DND-41 (cell line): Measurements from ENCODE around the gene STK11.

ENCODE experiments used
- ATAC-seq: fragments of 200-7000 bp; cut with Tn5 transposase; 3 replicates; pipeline ENCODE4 v1.9.1; 2021; ENCODE audit warnings: low read depth; ENCODE audit not compliant: insufficient read depth
- DNase-seq: peaks from one replicate; pipeline ENCODE4 v3.0.0-alpha.2; 2020
- H2AFZ ChIP-seq: 2 replicates; pipeline ENCODE4 v1.6.0; 2012; ENCODE audit warnings: low read depth, low read length
- H3K27ac ChIP-seq: 2 replicates; pipeline ENCODE4 v1.5.1; 2012; ENCODE audit warnings: low read length, inconsistent platforms
- H3K27me3 ChIP-seq: fragments of 200-600 bp; sonication (generic); 2 replicates; pipeline ENCODE4 v1.6.0; 2012; ENCODE audit warnings: low read length, mild to moderate bottlenecking, inconsistent platforms; ENCODE audit not compliant: insufficient read depth, poor library complexity
- H3K36me3 ChIP-seq: 2 replicates; pipeline ENCODE4 v1.5.1; 2012; ENCODE audit warnings: low read length, inconsistent platforms; ENCODE audit not compliant: insufficient read depth
- H3K4me1 ChIP-seq: 2 replicates; pipeline ENCODE4 v1.5.1; 2012; ENCODE audit warnings: mild to moderate bottlenecking, low read length; ENCODE audit not compliant: insufficient read depth
- H3K4me2 ChIP-seq: 2 replicates; pipeline ENCODE4 v1.6.0; 2012; ENCODE audit warnings: mild to moderate bottlenecking, moderate library complexity, low read length, inconsistent platforms; ENCODE audit not compliant: insufficient read depth
- H3K4me3 ChIP-seq, 2 experiments: fragments of 200-600 bp in 1 of 2; shearing (Covaris generic) in 1 of 2; 2 replicates each; pipeline ENCODE4 v1.5.1; 2012 to 2016; ENCODE audit warnings: inconsistent platforms in 2 of 2, low read length in 2 of 2, mild to moderate bottlenecking in 2 of 2, low read depth in 1 of 2, moderate library complexity in 1 of 2
- H3K79me2 ChIP-seq: 2 replicates; pipeline ENCODE4 v1.6.0; 2012; ENCODE audit warnings: low read length, inconsistent platforms; ENCODE audit not compliant: insufficient read depth
- H3K9ac ChIP-seq: 2 replicates; pipeline ENCODE4 v1.6.0; 2012; ENCODE audit warnings: low read depth, mild to moderate bottlenecking, inconsistent platforms, low read length, moderate library complexity
- H3K9me3 ChIP-seq: 2 replicates; pipeline ENCODE4 v1.5.1; 2012; ENCODE audit warnings: low read length, moderate library complexity, mild to moderate bottlenecking, inconsistent platforms; ENCODE audit not compliant: insufficient read depth, severe bottlenecking
- H4K20me1 ChIP-seq: 2 replicates; pipeline ENCODE4 v1.6.0; 2012; ENCODE audit warnings: low read length; ENCODE audit not compliant: insufficient read depth
- EZH2 ChIP-seq: IDR thresholded peaks from 3 replicates; pipeline ENCODE4 v1.6.1; 2012; ENCODE audit warnings: borderline replicate concordance, low read depth, mild to moderate bottlenecking, moderate library complexity, low read length, inconsistent platforms; ENCODE audit not compliant: severe bottlenecking
- TF ChIP-seq, protein P1 (sequence below): IDR thresholded peaks from 2 replicates; pipeline ENCODE4 v1.5.1; 2012; ENCODE audit warnings: borderline replicate concordance, low read length, moderate library complexity, mild to moderate bottlenecking; ENCODE audit not compliant: poor library complexity, severe bottlenecking; ENCODE audit errors: extremely low read depth

Gene STK11

DNA sequence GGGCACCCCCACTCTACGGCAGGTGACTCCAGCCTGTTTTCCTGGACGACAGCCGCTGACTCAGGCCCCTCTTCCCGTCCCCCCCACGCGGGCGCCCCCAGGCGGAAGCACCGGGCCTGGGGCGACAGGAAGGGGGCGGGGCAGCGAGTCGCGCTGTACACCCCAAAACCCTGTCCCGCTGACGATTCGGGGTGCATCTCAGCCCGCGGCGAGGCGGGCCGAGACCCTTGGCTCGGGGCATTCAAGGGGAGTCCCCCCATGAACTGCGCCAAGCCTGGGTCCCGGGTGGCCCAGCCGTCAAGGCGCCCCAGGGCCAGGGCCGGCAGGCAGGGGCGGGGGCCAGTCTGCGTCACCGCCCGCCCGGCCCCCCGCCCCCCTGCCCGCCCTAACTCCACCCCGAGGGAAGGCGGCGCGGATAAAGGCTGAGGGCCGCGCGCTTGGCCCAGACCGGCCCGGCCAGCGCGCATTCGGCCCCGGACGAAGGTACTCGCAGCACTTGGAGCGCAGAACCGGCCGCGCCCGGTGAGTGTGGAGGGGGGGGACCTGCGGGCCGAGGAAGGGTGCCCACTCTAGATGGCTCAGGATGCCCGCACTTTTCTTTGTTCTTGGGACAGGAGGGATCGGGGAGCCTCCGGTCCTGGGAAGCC, 42.7 kb downstream of the STK11 start, which contains the start of gene MIDN:
Gene MIDN (plus strand): TSS at position 445 of the 647 bp plus-strand sequence. CDS start 1,714 bp downstream, outside the sequence.
- H3K9me3 ChIP-seq, result no peaks in the 10 kb centered on the region
- ATAC-seq, result no peak
- no peak for DNase-seq
- peak within 1 kb of the TSS; percentile 78 for H3K27ac ChIP-seq
- peaks cover 43% of the 10 kb centered on the region for H3K79me2 ChIP-seq
- TF ChIP-seq, protein P1, sequence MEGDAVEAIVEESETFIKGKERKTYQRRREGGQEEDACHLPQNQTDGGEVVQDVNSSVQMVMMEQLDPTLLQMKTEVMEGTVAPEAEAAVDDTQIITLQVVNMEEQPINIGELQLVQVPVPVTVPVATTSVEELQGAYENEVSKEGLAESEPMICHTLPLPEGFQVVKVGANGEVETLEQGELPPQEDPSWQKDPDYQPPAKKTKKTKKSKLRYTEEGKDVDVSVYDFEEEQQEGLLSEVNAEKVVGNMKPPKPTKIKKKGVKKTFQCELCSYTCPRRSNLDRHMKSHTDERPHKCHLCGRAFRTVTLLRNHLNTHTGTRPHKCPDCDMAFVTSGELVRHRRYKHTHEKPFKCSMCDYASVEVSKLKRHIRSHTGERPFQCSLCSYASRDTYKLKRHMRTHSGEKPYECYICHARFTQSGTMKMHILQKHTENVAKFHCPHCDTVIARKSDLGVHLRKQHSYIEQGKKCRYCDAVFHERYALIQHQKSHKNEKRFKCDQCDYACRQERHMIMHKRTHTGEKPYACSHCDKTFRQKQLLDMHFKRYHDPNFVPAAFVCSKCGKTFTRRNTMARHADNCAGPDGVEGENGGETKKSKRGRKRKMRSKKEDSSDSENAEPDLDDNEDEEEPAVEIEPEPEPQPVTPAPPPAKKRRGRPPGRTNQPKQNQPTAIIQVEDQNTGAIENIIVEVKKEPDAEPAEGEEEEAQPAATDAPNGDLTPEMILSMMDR, result no peak
- no peak for TF ChIP-seq EZH2
- H4K20me1 ChIP-seq, result peaks cover 36% of the 10 kb centered on the region
- peaks cover 46% of the 10 kb centered on the region for H3K4me1 ChIP-seq
- H3K4me3 ChIP-seq, result peak within 1 kb of the TSS; percentile 24 to 57; a peak in 3 of 4 replicates
- H3K27me3 ChIP-seq, result no peaks in the 10 kb centered on the region
- H3K9ac ChIP-seq, result peak within 1 kb of the TSS; percentile 96
- H3K4me2 ChIP-seq, result peak within 1 kb of the TSS; percentile 71
- H3K36me3 ChIP-seq, result peaks cover 23% of the 10 kb centered on the region; the same call in 1 of the 2 replicates
- peak within 1 kb of the TSS; percentile 65 for H2AFZ ChIP-seq

DNA sequence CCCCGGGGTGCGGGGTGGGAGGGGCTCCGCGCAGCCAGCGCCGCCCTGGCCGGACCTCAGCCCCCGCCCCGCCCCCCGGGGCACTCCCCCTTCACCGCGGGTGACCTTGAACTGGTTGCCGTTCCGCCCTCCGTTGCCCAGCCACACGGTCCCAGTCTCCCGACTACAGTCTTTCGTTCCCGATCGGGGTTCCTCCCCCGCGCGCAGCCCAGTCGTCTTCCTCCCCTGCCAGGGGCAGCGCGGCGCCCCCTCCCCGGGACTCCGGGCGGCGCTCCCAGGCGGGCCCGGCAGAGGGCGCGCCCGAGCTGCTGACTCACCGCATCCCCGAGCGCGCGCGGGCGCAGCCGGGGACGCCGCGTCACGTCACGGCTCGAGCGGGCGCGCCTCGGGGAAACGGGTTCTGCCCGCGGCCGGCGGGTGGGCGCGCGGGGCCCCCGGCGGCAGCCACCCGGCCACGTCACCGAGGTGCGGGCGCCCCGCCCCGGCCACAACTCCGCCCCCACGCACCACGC, 43.3 kb downstream of the STK11 start:
- Histone ChIP-seq H3K79me2 (peaks cover 44% of the 10 kb centered on the region), H3K4me3 (peak overlapping the region; percentile 24 to 57; a peak in 3 of 4 replicates), H3K4me2 (peak overlapping the region; percentile 71), H3K9ac (peak overlapping the region; percentile 96), H2AFZ (peak overlapping the region; percentile 65), H3K9me3 (no peaks in the 10 kb centered on the region), H4K20me1 (peaks cover 37% of the 10 kb centered on the region), H3K4me1 (peaks cover 46% of the 10 kb centered on the region), H3K27me3 (no peaks in the 10 kb centered on the region), H3K27ac (peak overlapping the region; percentile 78), H3K36me3 (peaks cover 26% of the 10 kb centered on the region)
- DNase-seq, result no peak
- peak; percentile 0; the same call in 1 of the 3 replicates for ATAC-seq
- TF ChIP-seq, protein P1, result peak; percentile 83
- no peak for TF ChIP-seq EZH2

DNA sequence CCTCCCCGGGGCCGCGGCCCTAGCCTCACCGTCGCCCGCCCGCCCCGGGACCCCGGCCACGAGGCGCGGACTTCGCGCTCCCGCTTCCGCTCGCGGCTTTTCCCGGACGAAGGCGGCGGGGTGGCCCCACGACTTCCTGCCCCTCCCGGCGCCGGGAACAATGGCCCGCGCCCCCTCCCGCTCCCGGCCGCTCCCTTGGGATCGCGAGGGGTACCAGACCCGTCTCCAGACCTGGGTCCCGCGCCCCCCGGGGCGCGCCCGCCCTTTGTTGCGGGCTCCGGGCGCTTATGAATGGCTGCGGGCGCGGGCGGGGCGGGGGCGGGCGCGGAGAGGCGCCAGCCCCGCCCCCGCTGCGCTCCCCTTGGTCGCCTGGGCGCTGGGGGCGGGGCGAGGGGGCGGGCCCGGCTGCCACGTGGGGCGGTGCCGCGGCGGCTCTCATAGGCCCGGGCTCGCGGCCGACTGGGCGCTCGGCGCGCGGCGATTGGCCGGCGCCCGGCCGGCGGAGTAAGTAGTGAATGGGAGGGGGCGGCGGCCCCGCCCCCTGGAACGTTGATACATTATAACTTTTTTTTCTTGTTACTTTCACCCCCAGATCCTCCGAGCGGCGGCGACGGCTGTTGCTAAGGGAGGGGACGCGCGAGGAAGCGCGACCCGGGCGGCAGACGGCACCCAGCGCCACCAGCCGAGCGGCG, 43.9 kb downstream of the STK11 start:
- H2AFZ ChIP-seq, result peak overlapping the region; percentile 65

More for the DNA sequence above, 43.9 kb downstream of the STK11 start:
- H3K9ac ChIP-seq, result peak overlapping the region; percentile 96
- peak overlapping the region; percentile 87 to 93 for H3K4me3 ChIP-seq
- peaks cover 45% of the 10 kb centered on the region for H3K79me2 ChIP-seq
- peaks cover 27% of the 10 kb centered on the region for H3K36me3 ChIP-seq
- H3K9me3 ChIP-seq, result no peaks in the 10 kb centered on the region
- H3K4me2 ChIP-seq, result peak overlapping the region; percentile 77
- peaks cover 47% of the 10 kb centered on the region for H3K4me1 ChIP-seq
- DNase-seq (peak; percentile 96), ATAC-seq (peak; percentile 54)
- TF ChIP-seq, protein P1, result no peak
- no peak for TF ChIP-seq EZH2
- no peaks in the 10 kb centered on the region for H3K27me3 ChIP-seq
- H3K27ac ChIP-seq, result peak overlapping the region; percentile 87
- peaks cover 38% of the 10 kb centered on the region for H4K20me1 ChIP-seq
